Omental fat pad (tissue), 4 donors: ENCODE results near the gene IFT57. TPM values are rescaled to one million over a fixed set of nuclear protein-coding genes. Genes with fewer than 3 reads are reported as not detected.

Source experiments
- ATAC-seq: fragments of 150-250 bp; one replicate; pipeline ENCODE4 v1.9.1; 2016; ENCODE audit warnings: mild to moderate bottlenecking, moderate library complexity; ENCODE audit not compliant: low FRiP score
- DNase-seq: peaks from one replicate; pipeline ENCODE4 v3.0.0-alpha.2; 2019; ENCODE audit warnings: low spot score
- CTCF ChIP-seq, 3 donors: fragments of 450-650 bp; IDR thresholded peaks; one replicate each; pipeline ENCODE4 v1.5.1; 2016 to 2017; ENCODE audit warnings: antibody characterized with exemption in 3 of 3, mild to moderate bottlenecking in 3 of 3, moderate library complexity in 2 of 3
- total RNA-seq, 4 donors: library from RNA; depleted of rRNA; stranded (reverse); fragments of >200 nt; gene quantifications; one replicate each; pipeline ENCODE4 v1.1.0, GENCODE V29; 2016

IFT57 gene
- total RNA-seq, 4 donors from 2014 or later, result 31.6 to 59.6 (median 51.0) TPM

GRCh38 chr3:108131475-108132134, 90.6 kb downstream of the IFT57 start:
- ATAC-seq, result no peak
- no peak for TF ChIP-seq CTCF (IDR thresholded peaks at IDR 0.05)

GRCh38 chr3:108130701-108131474, 91.3 kb downstream of the IFT57 start:
- ATAC-seq (no peak), DNase-seq (no peak)
- no peak for TF ChIP-seq CTCF (IDR thresholded peaks at IDR 0.05)

More at GRCh38 chr3:108131475-108132134, 90.6 kb downstream of the IFT57 start:
- no peak for DNase-seq

- ATAC-seq, result no peak
- no peak for TF ChIP-seq CTCF (IDR thresholded peaks at IDR 0.05)
- DNase-seq, result no peak
Observed at GRCh38 chr3:108130236-108130635, 92.0 kb downstream of the IFT57 start.

GRCh38 chr3:108127301-108127988, 94.8 kb downstream of the IFT57 start:
- no peak for TF ChIP-seq CTCF (IDR thresholded peaks at IDR 0.05)
- ATAC-seq (no peak), DNase-seq (no peak)

- DNase-seq (no peak), ATAC-seq (no peak)
- TF ChIP-seq CTCF (IDR thresholded peaks at IDR 0.05), result no peak
Observed at GRCh38 chr3:108126348-108126747, 95.9 kb downstream of the IFT57 start.

- no peak for TF ChIP-seq CTCF (IDR thresholded peaks at IDR 0.05)
- no peak for DNase-seq
- no peak for ATAC-seq
Observed at GRCh38 chr3:108125550-108126071, 96.6 kb downstream of the IFT57 start.
